Nephron (organoid): ENCODE measurements around the gene TMEM145.

ENCODE experiments used
- H3K27ac Mint-ChIP-seq, 3 experiments: 2 replicates each; pipeline ENCODE4 v1.8.0; 2020; ENCODE audit warnings: mixed read lengths in 3 of 3, mild to moderate bottlenecking in 2 of 3, moderate library complexity in 1 of 3
- H3K27me3 Mint-ChIP-seq: 2 replicates; pipeline ENCODE4 v1.8.0; 2021; ENCODE audit warnings: low read depth, mild to moderate bottlenecking, moderate library complexity, mixed read lengths
- H3K36me3 Mint-ChIP-seq: 2 replicates; pipeline ENCODE4 v1.8.0; 2020; ENCODE audit warnings: low read depth, mixed read lengths
- H3K4me1 Mint-ChIP-seq: 2 replicates; pipeline ENCODE4 v1.8.0; 2020; ENCODE audit warnings: mixed read lengths
- H3K4me3 Mint-ChIP-seq, 3 experiments: 2 replicates each; pipeline ENCODE4 v1.8.0; 2020; ENCODE audit warnings: mild to moderate bottlenecking in 3 of 3, mixed read lengths in 3 of 3, moderate library complexity in 2 of 3
- H3K9me3 Mint-ChIP-seq: 2 replicates; pipeline ENCODE4 v1.8.0; 2020; ENCODE audit warnings: mixed read lengths
- CTCF ChIP-seq, 3 experiments: fragments of 200-600 bp; sonication (generic); IDR thresholded peaks; one replicate each; pipeline ENCODE4 v1.5.0; 2021; ENCODE audit warnings: antibody characterized with exemption in 3 of 3; ENCODE audit not compliant: unreplicated experiment in 3 of 3

The TMEM145 gene

DNA sequence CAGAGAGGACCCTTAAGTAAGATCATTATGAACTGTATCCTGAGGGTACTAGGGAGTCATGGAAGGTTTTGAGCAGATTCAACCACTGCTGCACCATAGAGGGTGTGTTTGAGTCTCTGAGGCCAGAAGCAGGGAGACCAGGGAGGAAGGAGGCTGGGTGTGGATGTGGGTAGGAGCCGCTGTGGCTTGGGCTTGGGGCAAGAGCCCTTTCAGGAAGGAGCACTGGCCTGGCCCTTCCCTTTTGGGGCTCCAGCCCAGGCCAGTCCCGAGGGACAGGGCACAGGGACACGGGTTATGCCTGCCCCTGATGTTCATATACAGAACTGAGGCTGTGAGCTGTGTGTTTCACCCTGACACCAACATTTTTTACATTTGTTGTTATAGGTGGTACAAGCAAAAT lies 36.8 kb upstream of the TMEM145 start:
- TF ChIP-seq CTCF (IDR thresholded peaks at IDR 0.05; ENCODE audit: unreplicated experiment in 3 of 3): no peak
- no peaks in the 10 kb centered on the region for H3K27me3 Mint-ChIP-seq
- H3K27ac Mint-ChIP-seq: peak overlapping the region; percentile 4 to 82 (median 21)
- H3K4me3 Mint-ChIP-seq: peak overlapping the region in 2 of 3 experiments; percentile 31 to 61
- no peaks in the 10 kb centered on the region for H3K9me3 Mint-ChIP-seq
- peaks cover 43% of the 10 kb centered on the region for H3K4me1 Mint-ChIP-seq
- peaks cover 19% of the 10 kb centered on the region for H3K36me3 Mint-ChIP-seq

GRCh38 chr19:42276821-42277220 lies 36.3 kb upstream of the TMEM145 start:
- H3K9me3 Mint-ChIP-seq: no peaks in the 10 kb centered on the region
- peak overlapping the region in 2 of 3 experiments; percentile 21 to 39 for H3K4me3 Mint-ChIP-seq
- H3K27ac Mint-ChIP-seq: peak overlapping the region in 2 of 3 experiments; percentile 33 to 82
- peaks cover 19% of the 10 kb centered on the region for H3K36me3 Mint-ChIP-seq
- H3K4me1 Mint-ChIP-seq: peaks cover 41% of the 10 kb centered on the region
- TF ChIP-seq CTCF (IDR thresholded peaks at IDR 0.05; ENCODE audit: unreplicated experiment in 3 of 3): no peak
- H3K27me3 Mint-ChIP-seq: no peaks in the 10 kb centered on the region

GRCh38 chr19:42277821-42278451 lies 35.2 kb upstream of the TMEM145 start:
- Mint-ChIP-seq H3K36me3 (peaks cover 19% of the 10 kb centered on the region), H3K4me1 (peaks cover 41% of the 10 kb centered on the region), H3K4me3 (peak overlapping the region; percentile 91 to 98 (median 92)), H3K27ac (peak overlapping the region; percentile 93 to 99 (median 96)), H3K9me3 (no peaks in the 10 kb centered on the region), H3K27me3 (no peaks in the 10 kb centered on the region)
- TF ChIP-seq CTCF (IDR thresholded peaks at IDR 0.05; ENCODE audit: unreplicated experiment in 3 of 3): no peak

- Mint-ChIP-seq H3K4me1 (peaks cover 41% of the 10 kb centered on the region), H3K4me3 (peak overlapping the region; percentile 91 to 98 (median 92)), H3K27ac (peak overlapping the region; percentile 96 to 99 (median 97)), H3K9me3 (no peaks in the 10 kb centered on the region), H3K27me3 (no peaks in the 10 kb centered on the region), H3K36me3 (peaks cover 15% of the 10 kb centered on the region)
- no peak for TF ChIP-seq CTCF (IDR thresholded peaks at IDR 0.05; ENCODE audit: unreplicated experiment in 3 of 3)
Measured at GRCh38 chr19:42278452-42279154, 34.5 kb upstream of the TMEM145 start.

GRCh38 chr19:42279155-42279901 lies 33.8 kb upstream of the TMEM145 start:
- H3K4me1 Mint-ChIP-seq: peaks cover 41% of the 10 kb centered on the region
- peak overlapping the region; percentile 91 to 98 (median 92) for H3K4me3 Mint-ChIP-seq
- no peaks in the 10 kb centered on the region for H3K27me3 Mint-ChIP-seq
- H3K36me3 Mint-ChIP-seq: peaks cover 14% of the 10 kb centered on the region
- no peak for TF ChIP-seq CTCF (IDR thresholded peaks at IDR 0.05; ENCODE audit: unreplicated experiment in 3 of 3)
- H3K27ac Mint-ChIP-seq: peak overlapping the region; percentile 96 to 99 (median 97)
- H3K9me3 Mint-ChIP-seq: no peaks in the 10 kb centered on the region
